Coronary artery (tissue), 2 donors: ENCODE results near the gene SLC17A5.
A peak's percentile ranks its signal among the peaks of the same experiment; 100 is the strongest.

Experiments
- DNase-seq: peaks from one replicate; pipeline ENCODE4 v3.0.0-alpha.2; 2017; ENCODE audit warnings: low spot score
- H3K27ac ChIP-seq, 2 donors: fragments of 200-600 bp; sonication (generic); one replicate each; pipeline ENCODE4 v1.5.1; 2016 to 2019
- H3K4me3 ChIP-seq: fragments of 200-600 bp; sonication (generic); 2 replicates; pipeline ENCODE4 v1.5.1; 2016; ENCODE audit warnings: mild to moderate bottlenecking, moderate library complexity
- TF ChIP-seq, protein P1 (sequence below): fragments of 200-600 bp; sonication (generic); IDR thresholded peaks from one replicate; pipeline ENCODE4 v1.5.1; 2019; ENCODE audit warnings: antibody characterized with exemption

Gene SLC17A5

DNA sequence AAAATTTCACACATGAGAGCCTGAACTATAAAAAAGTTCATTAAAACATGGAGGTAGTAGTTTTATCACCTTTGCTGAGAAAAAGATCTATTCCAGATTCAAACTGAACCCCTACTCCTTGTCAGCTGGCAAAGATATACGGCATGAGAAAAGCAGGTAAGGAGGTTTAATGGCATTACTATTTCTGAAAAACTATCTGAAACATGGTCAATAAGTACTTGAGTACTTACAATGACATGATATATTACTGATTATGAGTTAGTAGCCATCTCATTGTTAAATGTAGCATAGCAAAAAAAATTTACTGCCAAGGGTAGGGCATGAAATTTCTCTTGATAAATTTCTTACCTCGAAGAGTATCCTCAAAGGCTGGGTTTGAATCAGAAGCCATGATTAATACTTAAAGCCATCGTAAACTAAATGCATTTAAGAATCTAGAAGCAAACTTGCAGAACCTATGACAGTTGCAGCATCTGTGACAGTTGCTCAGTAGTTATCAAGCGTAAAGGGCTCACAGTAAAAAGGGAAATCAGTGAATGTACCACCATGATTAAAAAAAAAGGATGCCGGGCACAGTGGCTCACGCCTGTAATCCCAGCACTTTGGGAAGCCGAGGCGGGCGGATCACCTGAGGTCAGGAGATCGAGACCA lies 8.7 kb downstream of the SLC17A5 start:
- peak overlapping the region in 1 of 2 donors; percentile 53 for H3K27ac ChIP-seq
- peak overlapping the region; percentile 66 for H3K4me3 ChIP-seq
- no peak for DNase-seq
- TF ChIP-seq, protein P1, sequence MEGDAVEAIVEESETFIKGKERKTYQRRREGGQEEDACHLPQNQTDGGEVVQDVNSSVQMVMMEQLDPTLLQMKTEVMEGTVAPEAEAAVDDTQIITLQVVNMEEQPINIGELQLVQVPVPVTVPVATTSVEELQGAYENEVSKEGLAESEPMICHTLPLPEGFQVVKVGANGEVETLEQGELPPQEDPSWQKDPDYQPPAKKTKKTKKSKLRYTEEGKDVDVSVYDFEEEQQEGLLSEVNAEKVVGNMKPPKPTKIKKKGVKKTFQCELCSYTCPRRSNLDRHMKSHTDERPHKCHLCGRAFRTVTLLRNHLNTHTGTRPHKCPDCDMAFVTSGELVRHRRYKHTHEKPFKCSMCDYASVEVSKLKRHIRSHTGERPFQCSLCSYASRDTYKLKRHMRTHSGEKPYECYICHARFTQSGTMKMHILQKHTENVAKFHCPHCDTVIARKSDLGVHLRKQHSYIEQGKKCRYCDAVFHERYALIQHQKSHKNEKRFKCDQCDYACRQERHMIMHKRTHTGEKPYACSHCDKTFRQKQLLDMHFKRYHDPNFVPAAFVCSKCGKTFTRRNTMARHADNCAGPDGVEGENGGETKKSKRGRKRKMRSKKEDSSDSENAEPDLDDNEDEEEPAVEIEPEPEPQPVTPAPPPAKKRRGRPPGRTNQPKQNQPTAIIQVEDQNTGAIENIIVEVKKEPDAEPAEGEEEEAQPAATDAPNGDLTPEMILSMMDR: no peak

DNA sequence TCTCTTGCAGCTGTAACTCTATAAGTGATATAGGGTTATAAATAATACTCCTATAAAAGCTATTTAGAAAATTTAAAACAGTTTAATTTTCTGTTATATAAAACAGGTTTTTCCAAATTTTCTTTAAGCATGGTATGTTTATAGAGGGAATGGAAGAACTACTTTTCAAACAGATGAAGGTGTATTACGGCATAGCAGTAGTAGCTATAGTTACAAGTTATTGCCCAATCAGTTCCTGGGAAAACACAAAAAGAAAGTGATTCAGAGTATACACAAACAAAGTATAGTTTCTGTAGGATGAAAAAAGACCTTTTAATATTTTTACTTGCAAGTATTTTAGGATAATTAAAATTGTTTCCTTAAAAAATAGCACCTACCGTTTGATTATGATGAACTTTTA lies 9.8 kb downstream of the SLC17A5 start:
- Histone ChIP-seq H3K4me3 (no peak overlapping the region), H3K27ac (no peak overlapping the region)
- TF ChIP-seq, protein P1: no peak
- DNase-seq: no peak

DNA sequence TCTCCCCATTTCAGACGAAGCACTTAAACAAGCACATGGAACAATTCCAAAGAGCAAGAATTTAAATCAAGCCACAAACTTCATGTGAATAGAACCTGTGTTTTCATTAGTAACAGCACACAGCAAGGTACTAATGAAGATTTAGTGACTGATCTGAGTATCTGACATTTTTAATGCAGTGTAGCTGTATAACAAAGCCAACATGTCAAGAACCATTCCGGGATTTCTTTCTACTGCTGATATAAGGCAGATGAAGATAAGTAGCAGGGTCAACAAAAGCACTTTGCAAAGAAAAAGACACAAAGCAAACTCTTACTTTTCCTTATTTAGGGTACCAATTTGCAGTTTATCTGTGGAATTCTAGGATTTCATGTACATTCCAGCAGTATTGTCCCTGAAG lies 11.3 kb downstream of the SLC17A5 start:
- H3K27ac ChIP-seq: no peak overlapping the region
- no peak overlapping the region for H3K4me3 ChIP-seq
- DNase-seq: no peak
- TF ChIP-seq, protein P1: no peak

DNA sequence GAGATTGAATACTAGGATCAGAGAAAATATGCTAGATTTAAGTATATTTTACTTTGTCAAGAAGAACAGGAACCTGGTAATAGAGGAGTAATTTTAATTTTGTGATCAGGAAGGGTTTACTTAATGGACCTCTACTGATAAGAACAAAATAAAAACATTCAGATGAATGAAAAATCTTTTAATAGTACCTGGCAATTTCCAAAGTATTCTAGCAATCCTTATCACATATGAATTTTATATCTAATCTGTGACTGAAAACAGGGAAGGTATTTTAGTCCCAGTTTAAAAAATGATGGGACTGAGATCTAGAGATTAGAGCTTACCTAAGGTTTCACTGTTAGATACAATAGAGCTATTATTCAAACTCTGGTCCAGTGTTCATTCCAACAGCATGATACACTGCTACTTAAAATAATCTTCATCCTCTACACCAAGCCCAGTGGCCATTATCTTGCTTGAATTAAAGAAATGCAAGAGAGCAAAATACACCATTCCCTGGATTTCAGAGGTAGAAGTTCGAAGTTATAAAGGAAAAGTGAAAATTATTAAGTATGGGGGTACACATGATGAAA lies 13.5 kb downstream of the SLC17A5 start:
- no peak for DNase-seq
- Histone ChIP-seq H3K4me3 (no peak overlapping the region), H3K27ac (no peak overlapping the region)
- TF ChIP-seq, protein P1: no peak

DNA sequence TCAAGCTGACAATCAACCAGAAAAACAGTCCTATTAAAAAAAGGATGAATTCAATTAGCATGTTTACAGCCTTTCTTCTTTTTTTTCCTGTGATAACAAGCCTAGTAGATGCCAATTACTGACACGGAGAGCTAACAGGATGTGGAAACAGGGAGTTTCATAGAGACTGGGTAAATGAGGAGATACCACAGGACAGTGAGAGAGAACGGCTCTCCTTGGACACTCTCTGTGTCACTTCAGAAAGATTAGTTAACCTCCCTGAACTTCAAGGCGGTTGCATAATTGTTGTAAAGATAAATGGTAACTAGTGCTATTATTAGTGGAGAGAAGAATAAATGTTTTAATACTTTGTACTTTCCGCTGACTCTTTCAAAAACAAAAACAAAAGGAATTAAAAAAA lies 14.8 kb downstream of the SLC17A5 start:
- TF ChIP-seq, protein P1: no peak
- DNase-seq: no peak
- Histone ChIP-seq H3K27ac (no peak overlapping the region), H3K4me3 (no peak overlapping the region)

DNA sequence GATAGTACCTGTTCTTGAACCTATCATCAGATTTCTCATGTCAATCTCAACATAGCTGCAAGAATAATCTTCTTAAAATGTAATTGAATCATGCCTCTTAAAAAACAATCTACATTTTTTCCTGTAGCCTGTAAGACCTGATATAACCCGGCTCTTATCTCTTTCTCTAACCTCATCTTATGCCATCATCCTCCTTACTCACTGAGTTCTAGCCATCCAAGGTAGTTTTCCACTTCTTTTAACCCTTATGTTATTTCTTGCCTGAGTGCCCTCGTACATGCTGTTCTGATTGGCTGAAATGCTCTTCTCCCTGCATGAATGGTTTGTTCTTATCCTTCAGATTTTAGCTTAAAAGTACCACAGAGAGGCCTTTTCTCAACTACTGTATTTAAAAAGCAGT lies 16.4 kb downstream of the SLC17A5 start:
- Histone ChIP-seq H3K27ac (no peak overlapping the region), H3K4me3 (no peak overlapping the region)
- TF ChIP-seq, protein P1: no peak
- DNase-seq: no peak

DNA sequence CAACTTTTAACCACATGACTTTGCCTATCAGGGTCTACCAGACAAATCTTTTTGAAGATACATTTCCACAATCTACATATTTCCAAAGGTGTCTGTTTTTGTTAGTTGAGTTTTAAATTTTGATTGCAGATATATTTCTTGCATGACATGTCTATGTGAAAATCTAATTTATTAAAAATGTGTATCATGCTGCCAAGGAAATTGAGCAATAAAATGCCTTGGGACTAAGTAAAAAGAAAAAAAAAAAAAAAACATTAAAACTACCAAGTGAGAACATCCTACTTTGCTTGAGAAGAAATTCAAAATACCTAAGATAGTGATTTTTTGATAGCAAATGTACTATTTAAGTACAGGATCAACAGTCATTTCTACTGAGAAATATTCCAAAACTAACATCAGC lies 17.7 kb downstream of the SLC17A5 start:
- Histone ChIP-seq H3K4me3 (no peak overlapping the region), H3K27ac (no peak overlapping the region)
- TF ChIP-seq, protein P1: no peak

More for the DNA sequence above, 17.7 kb downstream of the SLC17A5 start:
- DNase-seq: no peak
